HG03342 (cell line): ENCODE measurements around the gene ST3GAL3.

ENCODE experiments used
- ATAC-seq: cut with Tn5 transposase; IDR thresholded peaks from one replicate; pipeline ENCODE4 v1.9.1; 2021; ENCODE audit warnings: mild to moderate bottlenecking, moderate library complexity; ENCODE audit not compliant: unreplicated experiment

ST3GAL3 gene

GRCh38 chr1:43936431-43937151, 229.3 kb downstream of the ST3GAL3 start:
- no peak for ATAC-seq

GRCh38 chr1:43937179-43937865, 230.0 kb downstream of the ST3GAL3 start:
- ATAC-seq, result no peak

GRCh38 chr1:43938383-43938782, 231.0 kb downstream of the ST3GAL3 start:
- no peak for ATAC-seq

GRCh38 chr1:43938892-43939587, 231.7 kb downstream of the ST3GAL3 start:
- no peak for ATAC-seq

GRCh38 chr1:43942411-43942810, 235.1 kb downstream of the ST3GAL3 start:
- no peak for ATAC-seq

- no peak for ATAC-seq
Observed at GRCh38 chr1:43944860-43945259, 237.5 kb downstream of the ST3GAL3 start.

GRCh38 chr1:43945674-43946235, 238.4 kb downstream of the ST3GAL3 start:
- no peak for ATAC-seq

GRCh38 chr1:43946236-43947060, 239.1 kb downstream of the ST3GAL3 start, which contains the start of gene IPO13:
IPO13 (plus strand) TSS chr1:43946950; CDS start chr1:43947601, 651 bp downstream.
- peak; percentile 91 for ATAC-seq

GRCh38 chr1:43947061-43947873, 239.9 kb downstream of the ST3GAL3 start:
- no peak for ATAC-seq

- ATAC-seq, result no peak
Observed at GRCh38 chr1:43947874-43948437, 240.6 kb downstream of the ST3GAL3 start.

GRCh38 chr1:43949678-43950077, 242.3 kb downstream of the ST3GAL3 start:
- no peak for ATAC-seq

GRCh38 chr1:43951021-43951985, 244.0 kb downstream of the ST3GAL3 start:
- ATAC-seq, result no peak

- ATAC-seq, result no peak
Observed at GRCh38 chr1:43952731-43953346, 245.5 kb downstream of the ST3GAL3 start.

GRCh38 chr1:43953361-43953760, 246.0 kb downstream of the ST3GAL3 start:
- no peak for ATAC-seq

GRCh38 chr1:43954036-43954435, 246.7 kb downstream of the ST3GAL3 start:
- no peak for ATAC-seq

GRCh38 chr1:43956234-43956633, 248.9 kb downstream of the ST3GAL3 start:
- ATAC-seq, result no peak

GRCh38 chr1:43957407-43958040, 250.2 kb downstream of the ST3GAL3 start:
- no peak for ATAC-seq
